Amygdala (tissue), 56 donors: Measurements from ENCODE around the gene SCAANT1.

Source experiments
- DNase-seq, 56 donors: peaks; one replicate each; lab custom pipeline; 2025; lab: John Stamatoyannopoulos, UW

SCAANT1 gene

GRCh38 chr3:63905731-63906620, 6.2 kb downstream of the SCAANT1 start:
- no peak for DNase-seq

- no peak for DNase-seq
Observed at GRCh38 chr3:63900459-63900858, 11.7 kb downstream of the SCAANT1 start.

- no peak for DNase-seq
Observed at GRCh38 chr3:63900010-63900409, 12.2 kb downstream of the SCAANT1 start.

- no peak for DNase-seq
Observed at GRCh38 chr3:63896332-63897030, 15.7 kb downstream of the SCAANT1 start.

GRCh38 chr3:63895422-63896189, 16.6 kb downstream of the SCAANT1 start:
- DNase-seq, result no peak

GRCh38 chr3:63892773-63893352, 19.3 kb downstream of the SCAANT1 start:
- no peak for DNase-seq

GRCh38 chr3:63891518-63891917, 20.7 kb downstream of the SCAANT1 start:
- no peak for DNase-seq

- DNase-seq, result peak in 1 of 56 donors; percentile 4
Observed at GRCh38 chr3:63886858-63887257, 25.3 kb downstream of the SCAANT1 start.

GRCh38 chr3:63880653-63881052, 31.5 kb downstream of the SCAANT1 start:
- DNase-seq, result no peak

GRCh38 chr3:63878394-63879060, 33.7 kb downstream of the SCAANT1 start:
- peak in 2 of 56 donors; percentile 7 to 15 for DNase-seq

GRCh38 chr3:63877737-63878393, 34.3 kb downstream of the SCAANT1 start:
- DNase-seq, result no peak

GRCh38 chr3:63876260-63876659, 35.9 kb downstream of the SCAANT1 start:
- no peak for DNase-seq

- no peak for DNase-seq
Observed at GRCh38 chr3:63875510-63875909, 36.7 kb downstream of the SCAANT1 start.

- DNase-seq, result no peak
Observed at GRCh38 chr3:63874769-63875168, 37.4 kb downstream of the SCAANT1 start.

GRCh38 chr3:63872135-63872924, 39.9 kb downstream of the SCAANT1 start:
- no peak for DNase-seq

GRCh38 chr3:63870615-63871005, 41.6 kb downstream of the SCAANT1 start:
- DNase-seq, result no peak

- no peak for DNase-seq
Observed at GRCh38 chr3:63869940-63870614, 42.1 kb downstream of the SCAANT1 start.

- DNase-seq, result no peak
Observed at GRCh38 chr3:63867225-63867624, 45.0 kb downstream of the SCAANT1 start.
